Panc1 (cell line): ENCODE measurements around the gene MARCHF3. TPM values are rescaled to one million over a fixed set of nuclear protein-coding genes. Genes with fewer than 3 reads are reported as not detected.

Experiments
- ATAC-seq: fragments of 200-7000 bp; cut with Tn5 transposase; 2 replicates; pipeline ENCODE4 v1.9.1; 2020; ENCODE audit warnings: mild to moderate bottlenecking, moderate library complexity
- BruUV-seq: library from RNA; stranded (reverse); fragments of 400-500 nt; replicated peaks from 2 replicates; lab custom pipeline; 2021; lab: Mats Ljungman, UMichigan
- CTCF ChIA-PET: fragments of 300-600 bp; sonication (Branson Sonifier 250); formaldehyde crosslinking; loops from one replicate; lab custom pipeline; 2022; ENCODE audit warnings: antibody characterized with exemption; lab: Charles Lee
- POLR2A ChIA-PET: fragments of 300-600 bp; sonication (Branson Sonifier 250); formaldehyde crosslinking; loops from one replicate; lab custom pipeline; 2022; ENCODE audit warnings: antibody characterized with exemption; lab: Charles Lee
- DNase-seq: peaks from one replicate; pipeline ENCODE4 v3.0.0-alpha.2; 2010; ENCODE audit warnings: low read depth, low spot score
- H3K27ac ChIP-seq: 2 replicates; pipeline ENCODE4 v1.5.1; 2011; ENCODE audit warnings: mild to moderate bottlenecking, low read length, inconsistent platforms
- H3K27me3 ChIP-seq: fragments of 200-500 bp; sonication (Bioruptor generic); 2 replicates; pipeline ENCODE4 v1.6.0; 2014; ENCODE audit warnings: low read length, inconsistent platforms; ENCODE audit not compliant: control insufficient read depth, insufficient read depth
- H3K36me3 ChIP-seq: fragments of 200-500 bp; sonication (Bioruptor generic); 2 replicates; pipeline ENCODE4 v1.5.1; 2014; ENCODE audit warnings: inconsistent platforms, mild to moderate bottlenecking, low read length, moderate library complexity; ENCODE audit not compliant: control insufficient read depth, insufficient read depth
- H3K4me1 ChIP-seq: 2 replicates; pipeline ENCODE4 v1.5.1; 2011; ENCODE audit warnings: inconsistent platforms, mild to moderate bottlenecking, low read length, moderate library complexity; ENCODE audit not compliant: control insufficient read depth, insufficient read depth
- H3K4me3 ChIP-seq, 2 experiments: 2 replicates each; pipeline ENCODE4 v1.5.1; 2011 to 2012; ENCODE audit warnings: low read depth in 2 of 2, low read length in 2 of 2, mild to moderate bottlenecking in 2 of 2, inconsistent platforms in 1 of 2, moderate library complexity in 1 of 2
- H3K9me3 ChIP-seq: fragments of 200-500 bp; sonication (Bioruptor generic); 2 replicates; pipeline ENCODE4 v1.5.1; 2014; ENCODE audit warnings: low read depth, mild to moderate bottlenecking, inconsistent platforms, low read length, moderate library complexity; ENCODE audit not compliant: control insufficient read depth, insufficient read depth
- POLR2AphosphoS5 ChIP-seq: IDR thresholded peaks from 2 replicates; pipeline ENCODE4 v1.6.1; 2012; ENCODE audit warnings: mild to moderate bottlenecking, low read depth, low read length, moderate library complexity
- SIN3A ChIP-seq: IDR thresholded peaks from 2 replicates; pipeline ENCODE4 v1.6.1; 2012; ENCODE audit warnings: low read depth, mild to moderate bottlenecking, low read length, moderate library complexity, borderline replicate concordance; ENCODE audit not compliant: insufficient read depth
- TCF7L2 ChIP-seq: IDR thresholded peaks from 2 replicates; pipeline ENCODE4 v1.6.1; 2011; ENCODE audit warnings: mild to moderate bottlenecking, low read depth, low read length, inconsistent platforms
- in situ Hi-C: cut with HindIII; loops from 2 replicates; pipeline ENCODE4 v1.10.0; 2016; ENCODE audit warnings: low sequenced_read_pairs, low pct_unique_long_range_greater_than_20kb
- intact Hi-C: fragments of 100-400 bp; cut with micrococcal nuclease; formaldehyde crosslinking; loops from one replicate; pipeline ENCODE4 v1.10.0; 2022; ENCODE audit not compliant: unreplicated experiment
- total RNA-seq: library from RNA; stranded (reverse); gene quantifications from one replicate; pipeline ENCODE4 v1.2.1, GENCODE V29; 2021; ENCODE audit not compliant: unreplicated experiment
- TF ChIP-seq, protein P1 (sequence below), 2 experiments: IDR thresholded peaks; 2 replicates each; pipeline ENCODE4 v1.6.1; 2011 to 2012; ENCODE audit warnings: low read depth in 2 of 2, control low read depth in 1 of 2, low read length in 1 of 2, mild to moderate bottlenecking in 1 of 2, moderate library complexity in 1 of 2; ENCODE audit not compliant: insufficient read depth in 1 of 2
- TF ChIP-seq, protein P2 (sequence below): fragments of 450-650 bp; IDR thresholded peaks from 2 replicates; pipeline ENCODE4 v1.5.1; 2017; ENCODE audit warnings: mild to moderate bottlenecking

Gene MARCHF3
- total RNA-seq, 1 experiment from 2014 or later: 3.0 TPM

DNA sequence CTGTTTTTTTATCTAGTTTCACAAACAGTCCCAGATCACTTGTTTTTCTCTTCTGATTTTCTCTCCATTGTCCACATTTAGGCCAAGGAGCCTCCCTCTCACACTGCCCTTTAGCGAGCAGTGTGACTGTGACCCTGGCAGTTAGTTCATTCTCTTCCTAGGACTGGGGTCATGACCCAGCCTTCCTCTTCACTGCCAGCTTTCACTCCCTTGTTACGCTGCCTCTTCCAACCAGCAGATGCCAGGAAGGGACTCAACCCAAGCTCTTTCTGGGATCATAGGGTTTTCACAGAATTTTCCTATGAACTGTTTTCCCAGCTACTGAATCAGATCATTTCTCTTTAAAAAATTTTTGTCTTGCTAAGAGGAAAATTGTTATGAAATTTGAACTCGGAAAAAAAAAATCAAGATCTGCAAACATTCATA, 182.5 kb downstream of the MARCHF3 start:
- intact Hi-C loops: no loop called here
- no peak for ATAC-seq
- Histone ChIP-seq H3K9me3 (no peaks in the 10 kb centered on the region), H3K4me1 (no peaks in the 10 kb centered on the region), H3K27ac (no peak overlapping the region), H3K4me3 (no peak overlapping the region), H3K27me3 (no peaks in the 10 kb centered on the region), H3K36me3 (no peaks in the 10 kb centered on the region)
- TF ChIP-seq, protein P1, sequence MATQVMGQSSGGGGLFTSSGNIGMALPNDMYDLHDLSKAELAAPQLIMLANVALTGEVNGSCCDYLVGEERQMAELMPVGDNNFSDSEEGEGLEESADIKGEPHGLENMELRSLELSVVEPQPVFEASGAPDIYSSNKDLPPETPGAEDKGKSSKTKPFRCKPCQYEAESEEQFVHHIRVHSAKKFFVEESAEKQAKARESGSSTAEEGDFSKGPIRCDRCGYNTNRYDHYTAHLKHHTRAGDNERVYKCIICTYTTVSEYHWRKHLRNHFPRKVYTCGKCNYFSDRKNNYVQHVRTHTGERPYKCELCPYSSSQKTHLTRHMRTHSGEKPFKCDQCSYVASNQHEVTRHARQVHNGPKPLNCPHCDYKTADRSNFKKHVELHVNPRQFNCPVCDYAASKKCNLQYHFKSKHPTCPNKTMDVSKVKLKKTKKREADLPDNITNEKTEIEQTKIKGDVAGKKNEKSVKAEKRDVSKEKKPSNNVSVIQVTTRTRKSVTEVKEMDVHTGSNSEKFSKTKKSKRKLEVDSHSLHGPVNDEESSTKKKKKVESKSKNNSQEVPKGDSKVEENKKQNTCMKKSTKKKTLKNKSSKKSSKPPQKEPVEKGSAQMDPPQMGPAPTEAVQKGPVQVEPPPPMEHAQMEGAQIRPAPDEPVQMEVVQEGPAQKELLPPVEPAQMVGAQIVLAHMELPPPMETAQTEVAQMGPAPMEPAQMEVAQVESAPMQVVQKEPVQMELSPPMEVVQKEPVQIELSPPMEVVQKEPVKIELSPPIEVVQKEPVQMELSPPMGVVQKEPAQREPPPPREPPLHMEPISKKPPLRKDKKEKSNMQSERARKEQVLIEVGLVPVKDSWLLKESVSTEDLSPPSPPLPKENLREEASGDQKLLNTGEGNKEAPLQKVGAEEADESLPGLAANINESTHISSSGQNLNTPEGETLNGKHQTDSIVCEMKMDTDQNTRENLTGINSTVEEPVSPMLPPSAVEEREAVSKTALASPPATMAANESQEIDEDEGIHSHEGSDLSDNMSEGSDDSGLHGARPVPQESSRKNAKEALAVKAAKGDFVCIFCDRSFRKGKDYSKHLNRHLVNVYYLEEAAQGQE (IDR thresholded peaks at IDR 0.05; ENCODE audit: insufficient read depth in 1 of 2, low read depth in 2 of 2, low read length in 1 of 2): no peak
- TF ChIP-seq POLR2AphosphoS5 (no peak), TCF7L2 (no peak)
- TF ChIP-seq, protein P2, sequence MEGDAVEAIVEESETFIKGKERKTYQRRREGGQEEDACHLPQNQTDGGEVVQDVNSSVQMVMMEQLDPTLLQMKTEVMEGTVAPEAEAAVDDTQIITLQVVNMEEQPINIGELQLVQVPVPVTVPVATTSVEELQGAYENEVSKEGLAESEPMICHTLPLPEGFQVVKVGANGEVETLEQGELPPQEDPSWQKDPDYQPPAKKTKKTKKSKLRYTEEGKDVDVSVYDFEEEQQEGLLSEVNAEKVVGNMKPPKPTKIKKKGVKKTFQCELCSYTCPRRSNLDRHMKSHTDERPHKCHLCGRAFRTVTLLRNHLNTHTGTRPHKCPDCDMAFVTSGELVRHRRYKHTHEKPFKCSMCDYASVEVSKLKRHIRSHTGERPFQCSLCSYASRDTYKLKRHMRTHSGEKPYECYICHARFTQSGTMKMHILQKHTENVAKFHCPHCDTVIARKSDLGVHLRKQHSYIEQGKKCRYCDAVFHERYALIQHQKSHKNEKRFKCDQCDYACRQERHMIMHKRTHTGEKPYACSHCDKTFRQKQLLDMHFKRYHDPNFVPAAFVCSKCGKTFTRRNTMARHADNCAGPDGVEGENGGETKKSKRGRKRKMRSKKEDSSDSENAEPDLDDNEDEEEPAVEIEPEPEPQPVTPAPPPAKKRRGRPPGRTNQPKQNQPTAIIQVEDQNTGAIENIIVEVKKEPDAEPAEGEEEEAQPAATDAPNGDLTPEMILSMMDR: no peak
- ChIA-PET CTCF (no interaction called here), POLR2A (no interaction called here)
- BruUV-seq: no TSS peak
- no peak for DNase-seq
- in situ Hi-C loops: no loop called here

DNA sequence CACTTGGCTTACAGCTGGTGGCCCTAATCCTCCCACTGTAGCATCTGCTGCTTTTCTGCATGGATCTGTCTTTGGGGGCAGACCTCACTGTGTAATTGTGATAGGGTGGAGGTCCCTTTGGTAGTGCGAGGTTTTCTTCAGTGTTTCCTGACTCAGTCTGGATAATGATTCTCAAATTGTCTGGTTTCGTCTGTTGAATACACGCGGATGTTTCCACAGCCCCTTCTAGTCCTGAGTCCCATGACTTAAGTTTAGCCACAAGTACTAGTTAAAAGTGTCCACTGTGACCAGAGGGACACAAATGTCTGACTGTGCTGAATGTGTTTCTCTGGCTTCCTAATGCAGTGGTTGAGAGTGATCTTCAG, 182.9 kb downstream of the MARCHF3 start:
- no peaks in the 10 kb centered on the region for H3K36me3 ChIP-seq
- H3K27ac ChIP-seq: no peak overlapping the region
- TF ChIP-seq, protein P1 (IDR thresholded peaks at IDR 0.05; ENCODE audit: insufficient read depth in 1 of 2, low read depth in 2 of 2, low read length in 1 of 2): no peak
- TF ChIP-seq POLR2AphosphoS5 (no peak), TCF7L2 (no peak), SIN3A (no peak)
- TF ChIP-seq, protein P2: no peak
- intact Hi-C loops (no loop called here), in situ Hi-C loops (no loop called here)
- ATAC-seq (no peak), DNase-seq (no peak)
- CTCF ChIA-PET: no interaction called here
- no peaks in the 10 kb centered on the region for H3K27me3 ChIP-seq
- H3K4me3 ChIP-seq: no peak overlapping the region
- H3K4me1 ChIP-seq: no peaks in the 10 kb centered on the region
- POLR2A ChIA-PET: no interaction called here
- no TSS peak for BruUV-seq
- H3K9me3 ChIP-seq: no peaks in the 10 kb centered on the region
